Calu3 (cell line): ENCODE results near the gene APLNR. TPM values are rescaled to one million over a fixed set of nuclear protein-coding genes. Genes with fewer than 3 reads are reported as not detected.

ENCODE experiments used
- BruUV-seq: library from RNA; stranded (reverse); fragments of 400-500 nt; replicated peaks from 2 replicates; lab custom pipeline; 2021; lab: Mats Ljungman, UMichigan
- CTCF ChIA-PET: fragments of 300-600 bp; sonication (Branson Sonifier 250); formaldehyde crosslinking; loops from one replicate; lab custom pipeline; 2022; ENCODE audit warnings: antibody characterized with exemption; lab: Charles Lee
- DNase-seq: peaks from one replicate; pipeline ENCODE4 v3.0.0; 2022
- H3K27ac Mint-ChIP-seq: one replicate; pipeline ENCODE4 v1.8.0; 2022; ENCODE audit warnings: mixed read lengths; ENCODE audit not compliant: unreplicated experiment
- H3K27me3 Mint-ChIP-seq: one replicate; pipeline ENCODE4 v1.8.0; 2022; ENCODE audit warnings: mixed read lengths; ENCODE audit not compliant: unreplicated experiment
- H3K36me3 Mint-ChIP-seq: one replicate; pipeline ENCODE4 v1.8.0; 2022; ENCODE audit warnings: mild to moderate bottlenecking, moderate library complexity, mixed read lengths; ENCODE audit not compliant: insufficient read depth, unreplicated experiment
- H3K4me1 Mint-ChIP-seq: one replicate; pipeline ENCODE4 v1.8.0; 2022; ENCODE audit warnings: mild to moderate bottlenecking, low read depth, mixed read lengths; ENCODE audit not compliant: unreplicated experiment
- H3K4me3 Mint-ChIP-seq: one replicate; pipeline ENCODE4 v1.8.0; 2022; ENCODE audit warnings: mild to moderate bottlenecking, low read depth, moderate library complexity, mixed read lengths; ENCODE audit not compliant: unreplicated experiment
- H3K9me3 Mint-ChIP-seq: one replicate; pipeline ENCODE4 v1.8.0; 2022; ENCODE audit warnings: low read depth, mixed read lengths; ENCODE audit not compliant: unreplicated experiment
- CTCF ChIP-seq: fragments of 200-600 bp; IDR thresholded peaks from one replicate; pipeline ENCODE4 v1.8.0; 2022; ENCODE audit warnings: antibody characterized with exemption; ENCODE audit not compliant: unreplicated experiment
- intact Hi-C: fragments of 100-400 bp; cut with micrococcal nuclease; formaldehyde crosslinking; loops from one replicate; pipeline ENCODE4 v1.10.0; 2022; ENCODE audit not compliant: unreplicated experiment
- total RNA-seq: library from RNA; stranded (reverse); gene quantifications from 2 replicates; pipeline ENCODE4 v1.2.3, GENCODE V29; 2022

Gene APLNR
- total RNA-seq, 1 experiment from 2014 or later = not detected

GRCh38 chr11:57230316-57230715 is 6.7 kb downstream of the APLNR start:
- Mint-ChIP-seq H3K36me3 (no peaks in the 10 kb centered on the region), H3K9me3 (no peaks in the 10 kb centered on the region), H3K27ac (no peak overlapping the region), H3K4me1 (peaks cover 7% of the 10 kb centered on the region), H3K27me3 (peaks cover 62% of the 10 kb centered on the region), H3K4me3 (no peak overlapping the region)
- intact Hi-C loops = no loop called here
- BruUV-seq = no TSS peak
- DNase-seq = no peak
- TF ChIP-seq CTCF = no peak
- CTCF ChIA-PET = interaction anchor here (1.3 kb wide), 1 partner anchor 19 kb away, joined by 3 read pairs; no protein-coding TSS in a partner anchor

- Mint-ChIP-seq H3K27ac (no peak overlapping the region), H3K4me3 (no peak overlapping the region), H3K27me3 (peaks cover 45% of the 10 kb centered on the region), H3K9me3 (no peaks in the 10 kb centered on the region), H3K4me1 (peaks cover 7% of the 10 kb centered on the region), H3K36me3 (no peaks in the 10 kb centered on the region)
- no peak for TF ChIP-seq CTCF
- CTCF ChIA-PET = no interaction called here
- intact Hi-C loops = no loop called here
- DNase-seq = no peak
- BruUV-seq = no TSS peak
Measured at GRCh38 chr11:57228600-57228999, 8.4 kb downstream of the APLNR start.

GRCh38 chr11:57224537-57224936 is 12.5 kb downstream of the APLNR start:
- no TSS peak for BruUV-seq
- no peaks in the 10 kb centered on the region for H3K9me3 Mint-ChIP-seq
- peaks cover 4% of the 10 kb centered on the region for H3K27me3 Mint-ChIP-seq
- H3K4me1 Mint-ChIP-seq = no peaks in the 10 kb centered on the region
- DNase-seq = no peak
- intact Hi-C loops = no loop called here
- no peak overlapping the region for H3K4me3 Mint-ChIP-seq
- CTCF ChIA-PET = interaction anchor here (0.5 to 1.4 kb wide), 5 partner anchors 11 to 76 kb away, joined by 3 to 5 read pairs (median 4); no protein-coding TSS in a partner anchor
- no peak overlapping the region for H3K27ac Mint-ChIP-seq
- no peak for TF ChIP-seq CTCF
- H3K36me3 Mint-ChIP-seq = no peaks in the 10 kb centered on the region

GRCh38 chr11:57224128-57224527 is 12.9 kb downstream of the APLNR start:
- BruUV-seq = no TSS peak
- H3K27ac Mint-ChIP-seq = no peak overlapping the region
- H3K36me3 Mint-ChIP-seq = no peaks in the 10 kb centered on the region
- DNase-seq = no peak
- H3K9me3 Mint-ChIP-seq = no peaks in the 10 kb centered on the region
- no peak for TF ChIP-seq CTCF
- no peak overlapping the region for H3K4me3 Mint-ChIP-seq
- intact Hi-C loops = no loop called here
- CTCF ChIA-PET = interaction anchor here (0.9 to 1.4 kb wide), 3 partner anchors 16 to 75 kb away, joined by 3 to 5 read pairs (median 4); no protein-coding TSS in a partner anchor
- H3K4me1 Mint-ChIP-seq = no peaks in the 10 kb centered on the region
- no peaks in the 10 kb centered on the region for H3K27me3 Mint-ChIP-seq
